ENCODE measurements around the gene RBFOX1.

RBFOX1 gene

DNA sequence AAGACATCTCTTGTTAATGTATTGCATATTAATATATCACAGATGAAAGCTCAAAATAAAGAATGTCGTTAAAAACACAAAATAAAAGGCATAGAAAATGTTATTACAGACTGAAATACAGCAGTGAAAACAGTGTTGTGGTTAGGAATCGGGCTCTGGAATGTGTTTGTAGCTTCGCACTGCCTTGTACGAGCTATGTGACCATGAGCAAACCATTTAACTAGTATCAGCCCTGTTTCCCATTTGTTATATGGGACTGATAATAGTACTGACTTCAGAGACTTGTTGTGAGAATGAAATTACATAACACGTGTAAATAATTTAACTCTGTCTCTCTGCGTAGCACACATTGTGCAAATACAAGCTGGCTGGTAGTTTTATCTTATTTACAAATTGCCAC lies 648 bp upstream of the RBFOX1 start:
- no peak overlapping the region for H3K4me3 ChIP-seq (ENCODE audit: low read depth, low read length)
- TF ChIP-seq, protein P1, sequence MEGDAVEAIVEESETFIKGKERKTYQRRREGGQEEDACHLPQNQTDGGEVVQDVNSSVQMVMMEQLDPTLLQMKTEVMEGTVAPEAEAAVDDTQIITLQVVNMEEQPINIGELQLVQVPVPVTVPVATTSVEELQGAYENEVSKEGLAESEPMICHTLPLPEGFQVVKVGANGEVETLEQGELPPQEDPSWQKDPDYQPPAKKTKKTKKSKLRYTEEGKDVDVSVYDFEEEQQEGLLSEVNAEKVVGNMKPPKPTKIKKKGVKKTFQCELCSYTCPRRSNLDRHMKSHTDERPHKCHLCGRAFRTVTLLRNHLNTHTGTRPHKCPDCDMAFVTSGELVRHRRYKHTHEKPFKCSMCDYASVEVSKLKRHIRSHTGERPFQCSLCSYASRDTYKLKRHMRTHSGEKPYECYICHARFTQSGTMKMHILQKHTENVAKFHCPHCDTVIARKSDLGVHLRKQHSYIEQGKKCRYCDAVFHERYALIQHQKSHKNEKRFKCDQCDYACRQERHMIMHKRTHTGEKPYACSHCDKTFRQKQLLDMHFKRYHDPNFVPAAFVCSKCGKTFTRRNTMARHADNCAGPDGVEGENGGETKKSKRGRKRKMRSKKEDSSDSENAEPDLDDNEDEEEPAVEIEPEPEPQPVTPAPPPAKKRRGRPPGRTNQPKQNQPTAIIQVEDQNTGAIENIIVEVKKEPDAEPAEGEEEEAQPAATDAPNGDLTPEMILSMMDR (IDR thresholded peaks at IDR 0.05; ENCODE audit: borderline replicate concordance, insufficient read depth, low read depth, low read length) = no peak

DNA sequence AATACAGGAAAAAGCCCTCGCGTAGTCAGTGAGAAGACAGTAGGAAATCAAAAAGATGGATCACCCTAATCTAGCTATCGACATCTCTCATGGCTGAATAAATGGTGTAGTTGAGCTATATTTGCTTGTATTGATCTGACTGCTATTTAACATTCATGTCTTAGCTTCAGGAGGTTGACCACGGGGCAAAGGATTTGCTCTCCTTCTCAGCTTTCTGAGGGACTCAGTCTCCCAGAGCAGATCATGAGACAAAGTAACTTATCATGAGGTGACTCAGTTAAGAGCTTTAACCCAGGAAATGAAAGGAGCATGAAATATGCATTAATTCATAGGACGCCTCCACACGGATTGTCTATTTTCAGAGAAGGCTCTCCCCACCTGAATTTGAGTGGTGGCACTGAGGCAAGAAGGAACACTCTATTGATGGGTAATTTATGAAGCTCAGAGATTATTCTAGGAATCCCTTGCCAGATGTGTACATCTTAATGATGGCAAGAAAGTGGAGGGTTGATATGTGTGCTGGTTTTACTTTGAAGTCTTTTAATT lies 608 bp downstream of the RBFOX1 start:
- TF ChIP-seq, protein P1 (IDR thresholded peaks at IDR 0.05; ENCODE audit: borderline replicate concordance, insufficient read depth, low read depth, low read length) = no peak
- H3K4me3 ChIP-seq (ENCODE audit: low read depth, low read length) = no peak overlapping the region

DNA sequence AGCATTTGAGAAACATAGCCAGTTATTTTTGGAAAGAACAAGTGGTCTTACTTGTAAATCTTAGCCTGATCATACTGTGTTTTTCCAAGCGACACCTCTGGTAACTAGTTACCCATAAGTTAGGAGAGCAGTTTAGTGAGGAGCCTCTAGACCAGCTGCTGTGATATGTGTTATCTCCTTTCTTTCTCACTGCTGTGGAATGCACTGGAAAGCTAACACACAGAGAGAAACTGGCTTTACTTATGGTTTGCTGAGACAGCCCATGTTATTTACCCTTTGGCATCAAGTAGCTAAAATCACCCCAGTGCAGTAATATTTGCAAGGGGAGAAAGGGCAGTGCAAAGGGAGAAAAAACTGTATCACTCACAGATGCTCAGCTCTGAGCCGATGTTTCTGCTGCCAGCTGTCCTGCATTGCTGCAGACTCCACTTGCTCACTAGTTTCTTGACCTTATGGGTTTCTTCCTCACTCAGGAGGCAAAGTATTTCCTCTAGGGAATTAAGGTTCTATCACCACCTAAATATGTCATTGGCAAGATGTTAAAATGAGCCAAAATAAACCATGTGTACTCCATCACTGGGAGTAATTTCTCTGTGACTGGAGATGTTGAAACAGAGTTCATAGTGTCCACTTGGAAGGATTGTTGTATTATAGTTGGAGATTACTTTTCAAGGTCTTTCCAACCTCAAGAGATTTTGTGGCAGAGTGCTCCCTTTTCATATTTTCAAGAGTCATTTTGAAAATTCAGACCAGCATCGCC lies 2.3 kb downstream of the RBFOX1 start:
- TF ChIP-seq, protein P1 (IDR thresholded peaks at IDR 0.05; ENCODE audit: borderline replicate concordance, insufficient read depth, low read depth, low read length) = no peak
- no peak overlapping the region for H3K4me3 ChIP-seq (ENCODE audit: low read depth, low read length)

DNA sequence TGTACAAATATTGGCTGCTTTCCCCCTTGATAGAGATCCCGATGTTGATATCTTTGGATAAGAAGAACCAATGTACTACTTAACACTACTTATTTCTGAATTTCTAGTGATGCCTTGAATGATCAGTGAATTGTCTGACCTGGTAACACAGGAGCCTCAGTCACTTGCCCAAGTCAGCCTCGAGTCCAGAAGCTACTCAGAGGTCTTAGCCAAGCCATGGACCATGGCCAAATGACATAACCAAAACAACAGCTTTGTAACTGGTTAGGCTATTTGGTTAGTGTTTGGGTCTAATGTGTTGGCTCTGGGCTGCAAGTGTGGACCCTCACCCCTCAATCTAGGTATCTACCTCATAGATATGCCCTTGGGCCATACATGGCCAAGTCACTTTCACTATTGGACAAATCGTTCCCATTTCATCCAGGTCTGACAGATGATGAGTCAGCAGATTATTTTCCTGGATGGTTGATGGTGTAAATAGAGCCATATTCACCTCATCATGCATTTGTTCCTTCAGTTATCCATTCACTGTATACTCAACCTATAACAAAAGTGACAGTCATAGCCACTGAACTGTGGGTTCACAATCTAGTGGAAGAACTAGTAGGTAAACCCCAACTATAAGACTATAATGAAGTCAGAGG lies 3.5 kb downstream of the RBFOX1 start:
- TF ChIP-seq, protein P1 (IDR thresholded peaks at IDR 0.05; ENCODE audit: borderline replicate concordance, insufficient read depth, low read depth, low read length) = no peak
- no peak overlapping the region for H3K4me3 ChIP-seq (ENCODE audit: low read depth, low read length)

DNA sequence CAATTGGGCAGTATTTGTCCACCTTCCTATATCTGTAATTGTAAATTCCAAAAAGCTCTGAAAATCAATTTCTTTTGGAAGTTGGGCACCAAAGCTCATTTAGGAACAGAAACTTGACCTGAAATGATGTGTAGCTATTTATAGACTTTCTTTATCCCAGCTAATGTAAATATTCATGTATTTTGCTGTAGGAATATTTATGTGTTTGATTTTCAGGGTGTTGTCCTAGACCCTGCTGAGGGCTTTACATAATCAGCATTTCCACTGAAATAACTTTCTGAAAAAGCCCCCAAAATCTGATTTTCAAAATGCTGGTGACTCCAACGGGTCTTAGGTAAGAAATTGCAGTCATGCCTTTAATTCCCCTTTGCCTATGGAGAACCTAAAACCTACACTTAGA lies 4.1 kb downstream of the RBFOX1 start:
- no peak overlapping the region for H3K4me3 ChIP-seq (ENCODE audit: low read depth, low read length)
- TF ChIP-seq, protein P1 (IDR thresholded peaks at IDR 0.05; ENCODE audit: borderline replicate concordance, insufficient read depth, low read depth, low read length) = no peak

DNA sequence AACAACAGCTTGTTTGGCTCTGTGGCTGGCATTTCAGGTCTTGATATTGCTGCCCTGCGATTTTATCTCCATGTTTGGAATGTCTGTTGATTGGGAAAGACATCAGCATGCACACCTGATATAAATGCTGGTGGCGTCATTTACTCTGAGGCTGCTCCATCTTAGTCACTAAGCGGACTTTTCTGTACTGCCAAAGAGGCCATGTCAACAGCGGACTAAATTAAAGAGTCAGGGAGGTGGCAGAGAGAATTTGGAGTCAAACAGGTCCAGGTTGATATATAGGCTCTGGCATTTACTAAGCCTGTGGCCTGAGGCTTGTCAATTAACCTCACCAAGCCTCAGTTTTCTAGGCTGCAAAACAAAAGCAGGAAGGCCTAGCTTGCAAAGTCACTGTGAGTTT lies 6.2 kb downstream of the RBFOX1 start:
- TF ChIP-seq, protein P1 (IDR thresholded peaks at IDR 0.05; ENCODE audit: borderline replicate concordance, insufficient read depth, low read depth, low read length) = no peak
- H3K4me3 ChIP-seq (ENCODE audit: low read depth, low read length) = no peak overlapping the region

DNA sequence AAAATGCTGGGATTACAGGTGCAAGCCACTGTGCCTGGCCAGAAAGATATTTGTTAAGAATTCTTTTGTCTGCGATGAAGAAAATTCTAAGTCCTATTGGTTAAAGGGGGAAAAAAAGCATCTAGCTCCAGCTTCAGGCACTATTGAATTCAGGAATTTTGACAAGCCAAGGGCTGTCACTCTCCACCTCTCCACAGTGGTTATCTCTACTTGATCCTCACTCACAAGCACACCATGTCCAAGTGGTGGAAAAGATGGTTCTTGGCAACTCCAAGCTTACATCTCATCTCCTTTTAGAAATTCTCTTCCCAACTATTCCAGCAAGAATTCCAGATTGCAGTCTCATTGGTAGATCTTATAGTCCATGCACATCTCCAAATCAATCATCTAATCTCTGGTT lies 7.1 kb downstream of the RBFOX1 start:
- TF ChIP-seq, protein P1 (IDR thresholded peaks at IDR 0.05; ENCODE audit: borderline replicate concordance, insufficient read depth, low read depth, low read length) = no peak
- H3K4me3 ChIP-seq (ENCODE audit: low read depth, low read length) = no peak overlapping the region
